LHCN-M2 (cell line): Measurements from ENCODE around the gene SLX1A. TPM values are rescaled to one million over a fixed set of nuclear protein-coding genes. Genes with fewer than 3 reads are reported as not detected.
"Not testable (repeated sequence)": the region's sequence is repeated elsewhere in the genome, so short reads cannot be mapped to it uniquely, and the experiment has no call there.

Experiments
- DNase-seq: peaks from one replicate; pipeline ENCODE4 v3.0.0-alpha.2; 2012; ENCODE audit warnings: low read depth
- total RNA-seq: library from RNA; depleted of rRNA; stranded (reverse); fragments of >200 nt; gene quantifications from 2 replicates; pipeline ENCODE4 v1.2.3, GENCODE V29; 2014; rRNA removed

The SLX1A gene
- total RNA-seq, 1 experiment from 2014 or later = 40.2 TPM

- not testable (repeated sequence) for DNase-seq
Observed at GRCh38 chr16:30217082-30217481, 23.4 kb downstream of the SLX1A start.

Other genes starting within 250 kb of the SLX1A start
- 79.7 and 91.0 TPM in 2 replicates for gene TMEM219, start 231.8 kb upstream of the SLX1A start, total RNA-seq
- 87.7 and 93.3 TPM in 2 replicates for gene TAOK2, start 220.0 kb upstream of the SLX1A start, total RNA-seq
- gene HIRIP3, start 198.3 kb upstream of the SLX1A start, total RNA-seq = 12.2 and 22.4 TPM in 2 replicates
- 116 and 194 TPM in 2 replicates for gene INO80E, start 197.6 kb upstream of the SLX1A start, total RNA-seq
- gene DOC2A, start 182.8 kb upstream of the SLX1A start, total RNA-seq = not detected in 2 replicates
- not detected in 2 replicates for gene C16orf92, start 170.7 kb upstream of the SLX1A start, total RNA-seq
- gene TLCD3B, start 162.6 kb upstream of the SLX1A start, total RNA-seq = not detected in 2 replicates
- 2,146 and 2,472 TPM in 2 replicates for gene ALDOA, start 128.1 kb upstream of the SLX1A start, total RNA-seq
- 142 and 154 TPM in 2 replicates for gene PPP4C, start 117.9 kb upstream of the SLX1A start, total RNA-seq
- gene TBX6, start 102.0 kb upstream of the SLX1A start, total RNA-seq = 0.29 and 1.5 TPM in 2 replicates
- 6.8 and 14.2 TPM in 2 replicates for gene YPEL3, start 97.7 kb upstream of the SLX1A start, total RNA-seq
- 0.83 and 1.0 TPM in 2 replicates for gene GDPD3, start 80.3 kb upstream of the SLX1A start, total RNA-seq
- gene MAPK3, start 70.7 kb upstream of the SLX1A start, total RNA-seq = 37.5 and 46.3 TPM in 2 replicates
- 5.0 and 6.7 TPM in 2 replicates for gene CORO1A, start 10.3 kb upstream of the SLX1A start, total RNA-seq
- gene BOLA2B, start 209 bp upstream of the SLX1A start, total RNA-seq = 257 and 647 TPM in 2 replicates
- gene SULT1A3, start 5.4 kb downstream of the SLX1A start, total RNA-seq = 2.6 and 5.4 TPM in 2 replicates
- gene NPIPB13, start 54.6 kb downstream of the SLX1A start, total RNA-seq = 0.57 and 0.58 TPM in 2 replicates
- gene CD2BP2, start 161.4 kb downstream of the SLX1A start, total RNA-seq = 65.6 and 67.6 TPM in 2 replicates
- 41.8 and 43.9 TPM in 2 replicates for gene TBC1D10B, start 176.6 kb downstream of the SLX1A start, total RNA-seq
- gene MYL11, start 180.9 kb downstream of the SLX1A start, total RNA-seq = 7.2 TPM in 1 of 2 replicates, not detected in the other
- gene SEPTIN1, start 188.7 kb downstream of the SLX1A start, total RNA-seq = 0.17 TPM in 1 of 2 replicates, not detected in the other
- 8.8 and 10.3 TPM in 2 replicates for gene ZNF48, start 201.5 kb downstream of the SLX1A start, total RNA-seq
- 19.7 and 19.9 TPM in 2 replicates for gene ZNF771, start 213.7 kb downstream of the SLX1A start, total RNA-seq
- 31.7 and 33.6 TPM in 2 replicates for gene DCTPP1, start 236.2 kb downstream of the SLX1A start, total RNA-seq